Upper lobe of left lung (tissue), 4 donors: Measurements from ENCODE around the gene SLC6A1.

Source experiments
- EP300 ChIP-seq, 4 donors: sonication (generic); formaldehyde crosslinking; IDR thresholded peaks; one replicate each; pipeline ENCODE4 v1.5.1; 2017; ENCODE audit warnings: antibody characterized with exemption in 4 of 4, control low read depth in 2 of 4
- POLR2A ChIP-seq, 4 donors: fragments of 450-650 bp; IDR thresholded peaks; one replicate each; pipeline ENCODE4 v1.5.1; 2016 to 2017; ENCODE audit warnings: antibody characterized with exemption in 4 of 4, mild to moderate bottlenecking in 2 of 4
- POLR2AphosphoS5 ChIP-seq, 2 donors: sonication (generic); formaldehyde crosslinking; IDR thresholded peaks; one replicate each; pipeline ENCODE4 v1.5.1; 2017; ENCODE audit warnings: antibody characterized with exemption in 2 of 2
- TF ChIP-seq, protein P1 (sequence below), 6 experiments: fragments of 450-650 bp in 4 of 6; fragments of 200-600 bp in 2 of 6; sonication (generic) in 2 of 6; IDR thresholded peaks; one replicate each; pipeline ENCODE4 v1.5.1; 2016 to 2019; ENCODE audit warnings: antibody characterized with exemption in 6 of 6

DNA sequence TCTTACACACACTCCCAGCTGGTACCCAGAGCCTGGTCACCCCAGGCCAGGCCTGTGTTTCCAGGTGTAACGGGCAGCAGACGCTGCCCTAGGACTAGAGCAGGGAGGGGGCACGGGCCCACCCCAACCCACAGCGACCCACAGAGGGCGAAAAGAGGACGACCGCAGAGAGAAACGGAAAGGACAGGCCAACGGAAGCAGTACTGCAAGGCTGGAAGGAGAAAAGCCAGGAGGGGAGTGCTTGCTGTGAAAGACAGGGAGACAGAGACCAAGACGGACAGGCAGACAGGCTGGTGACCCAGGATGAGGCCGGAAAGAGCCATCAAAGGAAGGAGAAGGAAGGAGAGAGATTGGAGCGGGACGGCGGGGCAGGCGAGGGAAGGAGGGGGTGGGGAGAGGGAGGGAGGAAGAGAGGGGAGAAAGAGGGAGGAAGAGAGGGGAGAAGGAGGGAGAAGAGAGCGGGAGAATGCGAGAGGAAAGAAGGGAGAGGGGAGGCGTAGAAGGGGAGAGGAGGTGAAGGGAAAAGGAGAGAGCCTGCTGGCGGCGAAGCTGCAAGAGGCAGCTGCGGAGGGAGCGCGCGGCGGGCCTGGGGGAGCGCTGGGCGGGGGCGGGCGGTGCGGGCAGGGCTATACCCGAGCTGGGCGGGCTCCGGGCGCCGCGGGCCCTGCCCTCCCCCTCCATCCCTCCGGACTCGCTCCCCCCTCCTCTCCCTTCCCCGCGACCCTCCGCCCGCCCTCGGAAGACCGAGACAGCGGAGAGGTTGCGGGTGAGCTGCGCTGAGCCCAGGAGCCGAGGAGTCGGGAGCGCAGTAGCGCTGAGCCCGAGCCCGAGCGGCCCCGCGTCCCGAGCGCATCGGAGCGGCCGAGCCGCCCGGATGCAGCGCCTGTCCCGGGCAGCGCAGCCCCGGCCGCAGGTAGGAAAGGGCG is at the start of gene SLC6A1:
- TF ChIP-seq, protein P1, sequence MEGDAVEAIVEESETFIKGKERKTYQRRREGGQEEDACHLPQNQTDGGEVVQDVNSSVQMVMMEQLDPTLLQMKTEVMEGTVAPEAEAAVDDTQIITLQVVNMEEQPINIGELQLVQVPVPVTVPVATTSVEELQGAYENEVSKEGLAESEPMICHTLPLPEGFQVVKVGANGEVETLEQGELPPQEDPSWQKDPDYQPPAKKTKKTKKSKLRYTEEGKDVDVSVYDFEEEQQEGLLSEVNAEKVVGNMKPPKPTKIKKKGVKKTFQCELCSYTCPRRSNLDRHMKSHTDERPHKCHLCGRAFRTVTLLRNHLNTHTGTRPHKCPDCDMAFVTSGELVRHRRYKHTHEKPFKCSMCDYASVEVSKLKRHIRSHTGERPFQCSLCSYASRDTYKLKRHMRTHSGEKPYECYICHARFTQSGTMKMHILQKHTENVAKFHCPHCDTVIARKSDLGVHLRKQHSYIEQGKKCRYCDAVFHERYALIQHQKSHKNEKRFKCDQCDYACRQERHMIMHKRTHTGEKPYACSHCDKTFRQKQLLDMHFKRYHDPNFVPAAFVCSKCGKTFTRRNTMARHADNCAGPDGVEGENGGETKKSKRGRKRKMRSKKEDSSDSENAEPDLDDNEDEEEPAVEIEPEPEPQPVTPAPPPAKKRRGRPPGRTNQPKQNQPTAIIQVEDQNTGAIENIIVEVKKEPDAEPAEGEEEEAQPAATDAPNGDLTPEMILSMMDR (IDR thresholded peaks at IDR 0.05) = no peak
- TF ChIP-seq POLR2A (IDR thresholded peaks at IDR 0.05) (no peak), EP300 (IDR thresholded peaks at IDR 0.05) (no peak), POLR2AphosphoS5 (IDR thresholded peaks at IDR 0.05) (no peak)
